Measurements from ENCODE around the gene ETDA.
"Not testable (repeated sequence)": the region's sequence is repeated elsewhere in the genome, so short reads cannot be mapped to it uniquely, and the experiment has no call there.

DNA sequence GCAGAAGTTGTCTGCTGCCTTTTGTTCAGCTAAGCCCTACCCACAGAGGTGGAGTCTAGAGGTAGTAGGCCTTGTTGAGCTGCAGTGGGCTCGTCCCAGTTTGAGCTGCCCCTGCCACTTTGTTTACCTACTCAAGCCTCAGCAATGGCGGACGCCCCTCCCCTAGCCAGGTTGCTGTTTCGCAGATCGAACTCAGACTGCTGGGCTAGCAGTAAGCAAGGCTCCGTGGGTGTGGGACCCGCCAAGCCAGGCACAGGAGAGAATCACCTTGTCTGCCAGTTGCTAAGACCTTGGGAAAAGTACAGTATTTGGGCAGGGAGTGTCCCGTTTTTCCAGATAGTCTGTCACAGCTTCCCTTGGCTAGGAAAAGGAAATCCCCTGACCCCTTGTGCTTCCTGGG lies 11.5 kb downstream of the ETDA start:
- TF ChIP-seq, protein P1, sequence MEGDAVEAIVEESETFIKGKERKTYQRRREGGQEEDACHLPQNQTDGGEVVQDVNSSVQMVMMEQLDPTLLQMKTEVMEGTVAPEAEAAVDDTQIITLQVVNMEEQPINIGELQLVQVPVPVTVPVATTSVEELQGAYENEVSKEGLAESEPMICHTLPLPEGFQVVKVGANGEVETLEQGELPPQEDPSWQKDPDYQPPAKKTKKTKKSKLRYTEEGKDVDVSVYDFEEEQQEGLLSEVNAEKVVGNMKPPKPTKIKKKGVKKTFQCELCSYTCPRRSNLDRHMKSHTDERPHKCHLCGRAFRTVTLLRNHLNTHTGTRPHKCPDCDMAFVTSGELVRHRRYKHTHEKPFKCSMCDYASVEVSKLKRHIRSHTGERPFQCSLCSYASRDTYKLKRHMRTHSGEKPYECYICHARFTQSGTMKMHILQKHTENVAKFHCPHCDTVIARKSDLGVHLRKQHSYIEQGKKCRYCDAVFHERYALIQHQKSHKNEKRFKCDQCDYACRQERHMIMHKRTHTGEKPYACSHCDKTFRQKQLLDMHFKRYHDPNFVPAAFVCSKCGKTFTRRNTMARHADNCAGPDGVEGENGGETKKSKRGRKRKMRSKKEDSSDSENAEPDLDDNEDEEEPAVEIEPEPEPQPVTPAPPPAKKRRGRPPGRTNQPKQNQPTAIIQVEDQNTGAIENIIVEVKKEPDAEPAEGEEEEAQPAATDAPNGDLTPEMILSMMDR (IDR thresholded peaks at IDR 0.05; ENCODE audit: poor library complexity, severe bottlenecking): not testable (repeated sequence)
- not testable (repeated sequence) for TF ChIP-seq EZH2 (IDR thresholded peaks at IDR 0.05; ENCODE audit: borderline replicate concordance, insufficient read depth, low read length, poor library complexity, severe bottlenecking)
